Hindlimb muscle (tissue), 1 donor: ENCODE data around the gene SGMS2. TPM values are rescaled to one million over a fixed set of nuclear protein-coding genes. Genes with fewer than 3 reads are reported as not detected.

Experiments used
- DNase-seq: peaks from one replicate; pipeline ENCODE4 v3.0.0-alpha.2; 2013
- polyA plus RNA-seq: library from polyadenylated mRNA; unstranded; fragments of 120-200 nt; gene quantifications from one replicate; pipeline ENCODE4 v1.2.1, GENCODE V29; 2013; ENCODE audit not compliant: insufficient read length

The SGMS2 gene
- polyA plus RNA-seq, 1 donor, result 8.0 TPM

GRCh38 chr4:107828315-107829090 lies 3.8 kb downstream of the SGMS2 start:
- no peak for DNase-seq

- no peak for DNase-seq
These were observed 6.4 kb downstream of the SGMS2 start for GRCh38 chr4:107831140-107831539.

GRCh38 chr4:107832275-107832807 lies 7.6 kb downstream of the SGMS2 start:
- DNase-seq, result no peak

- DNase-seq, result no peak
These were observed 9.6 kb downstream of the SGMS2 start for GRCh38 chr4:107834241-107834794.

- no peak for DNase-seq
These were observed 10.7 kb downstream of the SGMS2 start for GRCh38 chr4:107835406-107835805.

GRCh38 chr4:107837317-107837716 lies 12.6 kb downstream of the SGMS2 start:
- no peak for DNase-seq

GRCh38 chr4:107837776-107838618 lies 13.3 kb downstream of the SGMS2 start:
- no peak for DNase-seq

- no peak for DNase-seq
These were observed 14.3 kb downstream of the SGMS2 start for GRCh38 chr4:107838861-107839565.

- DNase-seq, result no peak
These were observed 18.7 kb downstream of the SGMS2 start for GRCh38 chr4:107843391-107843790.

- DNase-seq, result no peak
These were observed 20.9 kb downstream of the SGMS2 start for GRCh38 chr4:107845681-107846080.

- DNase-seq, result no peak
These were observed 25.7 kb downstream of the SGMS2 start for GRCh38 chr4:107850438-107850837.

- peak; percentile 22 for DNase-seq
These were observed 29.0 kb downstream of the SGMS2 start for GRCh38 chr4:107853444-107854355.

GRCh38 chr4:107854356-107855022 lies 29.8 kb downstream of the SGMS2 start:
- peak; percentile 81 for DNase-seq

GRCh38 chr4:107855723-107856122 lies 31.0 kb downstream of the SGMS2 start:
- no peak for DNase-seq

- no peak for DNase-seq
These were observed 32.2 kb downstream of the SGMS2 start for GRCh38 chr4:107856901-107857300.

- no peak for DNase-seq
These were observed 33.0 kb downstream of the SGMS2 start for GRCh38 chr4:107857741-107858140.

GRCh38 chr4:107858158-107858742 lies 33.5 kb downstream of the SGMS2 start:
- no peak for DNase-seq

GRCh38 chr4:107862658-107863057 lies 37.9 kb downstream of the SGMS2 start:
- DNase-seq, result no peak

GRCh38 chr4:107863416-107863815 lies 38.7 kb downstream of the SGMS2 start:
- DNase-seq, result no peak

GRCh38 chr4:107863850-107864371 lies 39.2 kb downstream of the SGMS2 start:
- DNase-seq, result no peak
